Measurements from ENCODE around the gene USP35. TPM values are rescaled to one million over a fixed set of nuclear protein-coding genes. Genes with fewer than 3 reads are reported as not detected.
A peak's percentile ranks its signal among the peaks of the same experiment; 100 is the strongest.

Gene USP35
- total RNA-seq (1 to 10 TPM; 3.6 to 6.6 (median 5.2) TPM), polyA plus RNA-seq (1 to 10 TPM; 4.1 to 7.3 TPM)
- long read RNA-seq, donor 1, partial matches to known transcripts = 1 of 2 reads
- long read RNA-seq, donor 1, other reads (novel, unspliced or antisense) = 1 of 2 reads
- long read RNA-seq, donor 2, partial matches to known transcripts = 1 of 1 reads
- long read RNA-seq, donor 2, other reads (novel, unspliced or antisense) = 0 of 1 reads
- long read RNA-seq, donor 3, partial matches to known transcripts = 4 of 4 reads
- long read RNA-seq, donor 3, other reads (novel, unspliced or antisense) = 0 of 4 reads

DNA sequence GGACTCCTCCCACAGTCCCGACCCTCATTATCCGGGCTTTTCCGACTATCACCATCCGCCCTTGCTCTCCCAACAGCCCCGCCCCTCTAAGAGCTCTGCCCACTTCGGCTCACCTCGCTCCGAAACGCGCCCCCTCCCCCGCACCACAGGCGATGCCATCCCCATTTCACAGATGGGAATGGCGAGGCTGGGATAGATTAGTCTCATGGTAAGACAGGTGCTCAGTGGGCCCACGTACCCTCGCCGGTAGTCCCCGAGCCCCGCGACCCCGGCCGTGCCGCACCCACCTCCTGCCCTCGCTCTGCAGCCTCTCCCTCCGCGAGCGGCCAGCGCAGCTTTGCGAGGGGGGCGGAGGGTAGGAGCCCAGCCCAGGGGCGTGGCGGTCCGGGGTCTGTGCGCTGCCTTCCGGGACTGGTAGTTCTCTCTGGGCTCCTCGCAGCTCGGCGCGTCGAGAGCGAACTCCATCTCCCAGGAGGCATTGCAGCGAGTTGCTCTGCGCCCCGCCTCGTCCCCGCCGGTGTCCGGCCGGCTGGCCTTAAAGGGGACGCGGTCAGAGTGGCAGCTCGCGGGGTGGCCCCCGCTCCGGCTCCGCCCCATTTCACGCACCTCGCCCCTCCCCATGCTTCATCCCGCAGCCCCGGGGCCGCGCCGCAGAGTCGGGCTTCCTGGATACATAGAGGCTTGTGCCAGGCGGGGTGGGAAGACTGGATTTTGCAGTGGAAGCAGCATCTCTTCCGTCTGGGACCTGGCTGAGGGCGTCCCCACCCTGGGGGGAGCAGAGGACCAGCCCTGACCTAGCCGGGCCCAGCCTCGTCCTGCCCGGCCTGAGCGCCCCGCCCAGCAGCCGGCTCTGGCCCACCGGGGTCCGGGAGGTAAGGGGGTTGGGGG is at the start of gene USP35, which contains the start of gene KCTD21:
Gene USP35, plus strand, starts transcription at position 634 of the 888 bp plus-strand sequence. CDS start 7,327 bp downstream, outside the sequence.
Gene KCTD21, minus strand, starts transcription at position 341 of the 888 bp plus-strand sequence. CDS start 14,072 bp downstream, outside the sequence.
- intact Hi-C loops (cut with DNase I) = loop anchor here in 5 of 10 donors (2.0 to 5.0 kb wide), 3 partner anchors 46 to 51 kb away; partner anchors contain the start of gene ALG8 (in 3 of the 5)
- Histone ChIP-seq H3K4me3 (peak within 1 kb of the TSS; percentile 68 to 89 (median 82)), H3K27me3 (no peaks in the 10 kb centered on the region), H3K36me3 (peaks cover 0 to 22% (median 0%) of the 10 kb centered on the region in 9 donors), H3K4me1 (peaks cover 6 to 59% (median 36%) of the 10 kb centered on the region in 9 donors), H3K27ac (peak within 1 kb of the TSS; percentile 34 to 90 (median 84)), H3K9me3 (no peaks in the 10 kb centered on the region)
- DNase-seq = peak; percentile 97 to 98
- TF ChIP-seq CTCF (IDR thresholded peaks at IDR 0.05) = no peak
- 0 to 1% methylated on average over 66 to 74 of the region's 74 CpGs for WGBS, 2 donors
- peak; percentile 97 to 98 (median 98) for ATAC-seq

DNA sequence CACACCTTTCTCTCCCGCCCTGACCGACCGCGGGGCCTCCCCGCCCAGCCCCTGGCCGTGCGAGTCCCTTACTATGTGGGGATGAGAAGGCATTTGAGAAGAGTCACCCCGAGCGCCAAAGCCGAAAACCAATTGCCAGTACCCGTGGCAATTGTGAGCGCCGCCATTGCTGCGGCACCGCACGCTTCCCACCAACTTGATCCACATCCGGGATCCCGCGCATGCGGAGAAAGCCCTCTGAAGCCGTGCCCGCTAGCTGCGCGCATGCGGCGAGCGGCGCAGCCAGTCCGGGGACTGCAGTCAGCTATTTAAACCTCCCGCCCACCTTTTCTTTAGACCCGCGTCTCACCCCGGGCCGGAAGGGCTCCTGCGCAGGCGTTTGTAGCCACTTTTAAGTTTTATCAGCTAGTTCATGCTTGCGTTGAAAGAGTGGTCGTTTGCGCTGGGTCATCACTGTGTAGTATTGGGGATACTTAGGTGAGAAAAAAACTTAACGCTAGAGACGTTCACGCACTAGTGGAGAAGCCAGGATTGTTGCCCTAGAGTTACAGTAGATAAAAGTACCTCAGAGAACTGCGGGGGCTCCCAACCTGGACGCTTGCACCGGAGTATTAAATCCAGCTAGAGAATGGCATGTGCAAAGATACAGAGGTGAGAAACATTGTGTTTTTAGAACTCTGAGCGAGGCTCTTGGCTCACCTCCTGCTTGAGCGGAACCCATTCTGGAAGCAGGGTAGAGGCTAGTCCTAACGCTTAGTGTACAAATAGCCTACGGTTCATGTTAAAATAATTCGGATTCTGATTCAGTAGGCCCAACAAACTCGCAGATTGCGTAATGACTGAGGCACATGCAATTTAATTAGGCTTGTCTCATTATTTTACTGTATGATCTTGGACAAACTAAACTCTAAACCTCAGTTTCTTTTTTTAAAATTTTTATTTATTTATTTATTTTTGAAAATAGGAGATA is 49.0 kb upstream of the USP35 start, which contains the start of gene ALG8:
Gene ALG8, minus strand, starts transcription at position 205 of the 970 bp plus-strand sequence. Its CDS starts 38 bp downstream, at position 167.
- no peaks in the 10 kb centered on the region for H3K27me3 ChIP-seq
- H3K36me3 ChIP-seq = peaks cover 0 to 26% (median 0%) of the 10 kb centered on the region in 9 donors
- peaks cover 0 to 39% (median 18%) of the 10 kb centered on the region in 9 donors for H3K4me1 ChIP-seq
- intact Hi-C loops (cut with DNase I) = loop anchor here in 8 of 10 donors (1.0 to 10.0 kb wide), 8 partner anchors 31 to 435 kb away; partner anchors contain the start of genes KCTD21 (in 5 of the 8), USP35 (in 5 of the 8), NARS2 (in 1 of the 8) and NDUFC2 (in 1 of the 8)
- 2 to 3% methylated on average over 52 of the region's 52 CpGs for WGBS, 2 donors
- H3K4me3 ChIP-seq = peak within 1 kb of the TSS; percentile 38 to 92 (median 72)
- peak; percentile 96 to 97 for DNase-seq
- no peaks in the 10 kb centered on the region for H3K9me3 ChIP-seq
- H3K27ac ChIP-seq = peak within 1 kb of the TSS in 9 of 10 donors; percentile 66 to 87 (median 71)
- TF ChIP-seq CTCF (IDR thresholded peaks at IDR 0.05) = no peak
- peak; percentile 98 to 100 (median 99) for ATAC-seq

DNA sequence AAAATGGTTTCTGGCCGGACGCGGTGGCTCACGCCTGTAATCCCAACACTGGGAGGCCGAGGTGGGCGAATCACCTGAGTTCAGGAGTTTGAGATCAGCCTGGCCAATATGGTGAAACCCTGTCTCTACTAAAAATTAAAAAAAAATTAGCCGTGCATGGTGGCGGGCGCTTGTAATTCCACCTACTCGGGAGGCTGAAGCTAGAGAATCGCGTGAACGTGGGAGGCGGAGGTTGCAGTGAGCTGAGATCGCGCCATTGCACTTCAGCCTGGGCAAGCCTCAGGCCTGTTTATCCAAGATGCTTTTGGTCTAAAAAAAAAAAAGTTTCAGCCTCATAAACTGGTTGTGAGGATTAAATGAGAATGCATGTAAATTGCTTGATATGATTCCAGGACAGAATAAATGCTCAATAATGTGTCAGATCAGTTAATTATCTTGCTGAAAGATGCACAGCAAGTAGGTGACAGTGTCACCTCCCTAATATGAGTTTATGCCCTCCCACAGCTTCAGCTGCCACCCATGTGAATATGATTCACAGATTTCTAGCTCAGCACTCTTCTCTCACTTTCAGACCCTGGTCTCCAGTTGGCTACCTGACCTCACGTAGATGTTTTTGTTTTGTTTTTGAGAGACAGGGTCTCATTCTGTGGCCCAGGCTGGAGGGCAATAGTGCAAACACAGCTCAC is 48.2 kb upstream of the USP35 start:
- H3K9me3 ChIP-seq = no peaks in the 10 kb centered on the region
- peak overlapping the region; percentile 38 to 92 (median 72) for H3K4me3 ChIP-seq
- H3K4me1 ChIP-seq = peaks cover 0 to 39% (median 18%) of the 10 kb centered on the region in 9 donors
- H3K27ac ChIP-seq = peak overlapping the region in 4 of 10 donors; percentile 67 to 81 (median 73)
- 60 to 78% methylated on average over 17 of the region's 17 CpGs for WGBS, 2 donors
- ATAC-seq (no peak), DNase-seq (no peak)
- H3K36me3 ChIP-seq = peaks cover 0 to 18% (median 0%) of the 10 kb centered on the region in 9 donors
- no peaks in the 10 kb centered on the region for H3K27me3 ChIP-seq
- TF ChIP-seq CTCF (IDR thresholded peaks at IDR 0.05) = no peak
- intact Hi-C loops (cut with DNase I) = loop anchor here in 6 of 10 donors (1.0 to 10.0 kb wide), 4 partner anchors 30 to 434 kb away; partner anchors contain the start of genes KCTD21 (in 2 of the 6), USP35 (in 2 of the 6) and NARS2 (in 1 of the 6)

Data from heart right ventricle (tissue), 16 donors.